GM21528 (cell line): ENCODE data around the gene GADD45G.

ENCODE experiments used
- ATAC-seq: cut with Tn5 transposase; IDR thresholded peaks from one replicate; pipeline ENCODE4 v1.9.1; 2021; ENCODE audit warnings: mild to moderate bottlenecking, moderate library complexity; ENCODE audit not compliant: unreplicated experiment, low FRiP score

GADD45G gene

GRCh38 chr9:89606624-89607311, 2.0 kb downstream of the GADD45G start:
- no peak for ATAC-seq

- no peak for ATAC-seq
Measured at GRCh38 chr9:89608641-89609335, 4.0 kb downstream of the GADD45G start.

GRCh38 chr9:89609426-89610006, 4.7 kb downstream of the GADD45G start:
- ATAC-seq = no peak

- ATAC-seq = no peak
Measured at GRCh38 chr9:89610391-89610925, 5.6 kb downstream of the GADD45G start.

- no peak for ATAC-seq
Measured at GRCh38 chr9:89611425-89611824, 6.6 kb downstream of the GADD45G start.

- ATAC-seq = no peak
Measured at GRCh38 chr9:89612566-89613278, 7.9 kb downstream of the GADD45G start.

- no peak for ATAC-seq
Measured at GRCh38 chr9:89613912-89614892, 9.4 kb downstream of the GADD45G start.

GRCh38 chr9:89615661-89616060, 10.8 kb downstream of the GADD45G start:
- ATAC-seq = no peak

- ATAC-seq = no peak
Measured at GRCh38 chr9:89616411-89616810, 11.6 kb downstream of the GADD45G start.

GRCh38 chr9:89617978-89618377, 13.2 kb downstream of the GADD45G start:
- ATAC-seq = no peak

GRCh38 chr9:89619019-89619418, 14.2 kb downstream of the GADD45G start:
- ATAC-seq = no peak

GRCh38 chr9:89619424-89620138, 14.8 kb downstream of the GADD45G start:
- no peak for ATAC-seq

- no peak for ATAC-seq
Measured at GRCh38 chr9:89621031-89621430, 16.2 kb downstream of the GADD45G start.

GRCh38 chr9:89621676-89622075, 16.9 kb downstream of the GADD45G start:
- ATAC-seq = no peak

- no peak for ATAC-seq
Measured at GRCh38 chr9:89622933-89623861, 18.4 kb downstream of the GADD45G start.

- no peak for ATAC-seq
Measured at GRCh38 chr9:89623925-89624420, 19.2 kb downstream of the GADD45G start.

- no peak for ATAC-seq
Measured at GRCh38 chr9:89625721-89626687, 21.2 kb downstream of the GADD45G start.
